H9 (cell line): ENCODE measurements around the gene TIGD1. TPM values are rescaled to one million over a fixed set of nuclear protein-coding genes. Genes with fewer than 3 reads are reported as not detected.
A peak's percentile ranks its signal among the peaks of the same experiment; 100 is the strongest.

ENCODE experiments used
- DNase-seq: peaks from one replicate; pipeline ENCODE4 v3.0.0-alpha.2; 2017
- H2AFZ ChIP-seq: one replicate; pipeline ENCODE4 v1.6.1; 2013; ENCODE audit warnings: mild to moderate bottlenecking, low read length, control low read depth, moderate library complexity
- H2AK5ac ChIP-seq: 2 replicates; pipeline ENCODE4 v1.6.1; 2013; ENCODE audit warnings: low read length, control low read depth, mixed read lengths; ENCODE audit not compliant: insufficient read length
- H2BK120ac ChIP-seq: one replicate; pipeline ENCODE4 v1.6.1; 2013; ENCODE audit warnings: low read depth, mild to moderate bottlenecking, low read length, control low read depth, inconsistent platforms; ENCODE audit not compliant: poor library complexity, severe bottlenecking
- H2BK12ac ChIP-seq: 2 replicates; pipeline ENCODE4 v1.6.1; 2013; ENCODE audit warnings: low read length, control low read depth, mixed read lengths, low read depth; ENCODE audit not compliant: insufficient read length
- H2BK15ac ChIP-seq: 2 replicates; pipeline ENCODE4 v1.6.1; 2013; ENCODE audit warnings: low read depth, low read length, control low read depth
- H2BK20ac ChIP-seq: one replicate; pipeline ENCODE4 v1.6.1; 2013; ENCODE audit warnings: low read depth, mild to moderate bottlenecking, low read length, control low read depth, inconsistent platforms; ENCODE audit not compliant: poor library complexity, severe bottlenecking
- H2BK5ac ChIP-seq: 2 replicates; pipeline ENCODE4 v1.6.1; 2013; ENCODE audit warnings: low read length, control low read depth, mixed read lengths; ENCODE audit not compliant: insufficient read length
- H3K14ac ChIP-seq: 2 replicates; pipeline ENCODE4 v1.6.1; 2013; ENCODE audit warnings: low read length, control low read depth; ENCODE audit not compliant: insufficient read depth
- H3K18ac ChIP-seq: 2 replicates; pipeline ENCODE4 v1.6.1; 2013; ENCODE audit warnings: low read depth, mild to moderate bottlenecking, mixed read lengths, low read length, control low read depth; ENCODE audit not compliant: insufficient read length
- H3K23ac ChIP-seq: 2 replicates; pipeline ENCODE4 v1.6.1; 2013; ENCODE audit warnings: low read length, control low read depth, mixed read lengths, low read depth; ENCODE audit not compliant: insufficient read length
- H3K23me2 ChIP-seq: 2 replicates; pipeline ENCODE4 v1.6.1; 2013; ENCODE audit warnings: low read depth, mild to moderate bottlenecking, mixed read lengths, low read length, control low read depth; ENCODE audit not compliant: insufficient read length, poor library complexity, severe bottlenecking
- H3K27ac ChIP-seq: 2 replicates; pipeline ENCODE4 v1.5.1; 2013; ENCODE audit warnings: low read length, control low read depth, mixed read lengths, low read depth; ENCODE audit not compliant: insufficient read length
- H3K27me3 ChIP-seq: 2 replicates; pipeline ENCODE4 v1.6.1; 2013; ENCODE audit warnings: low read length, control low read depth, inconsistent platforms; ENCODE audit not compliant: insufficient read depth
- H3K4ac ChIP-seq: 2 replicates; pipeline ENCODE4 v1.6.1; 2013; ENCODE audit warnings: low read depth, mild to moderate bottlenecking, control low read depth, inconsistent platforms, low read length, moderate library complexity
- H3K4me1 ChIP-seq: 2 replicates; pipeline ENCODE4 v1.6.1; 2013; ENCODE audit warnings: low read length, control low read depth, inconsistent platforms; ENCODE audit not compliant: insufficient read depth
- H3K4me2 ChIP-seq: 2 replicates; pipeline ENCODE4 v1.6.1; 2013; ENCODE audit warnings: low read length, control low read depth, mixed read lengths; ENCODE audit not compliant: insufficient read length, insufficient read depth
- H3K56ac ChIP-seq: 2 replicates; pipeline ENCODE4 v1.6.1; 2013; ENCODE audit warnings: low read depth, mild to moderate bottlenecking, mixed read lengths, low read length, control low read depth; ENCODE audit not compliant: insufficient read length
- H3K79me1 ChIP-seq: 2 replicates; pipeline ENCODE4 v1.6.1; 2013; ENCODE audit warnings: low read depth, mild to moderate bottlenecking, moderate library complexity, low read length, control low read depth, inconsistent platforms; ENCODE audit not compliant: insufficient read depth, poor library complexity, severe bottlenecking
- H3K79me2 ChIP-seq: 2 replicates; pipeline ENCODE4 v1.6.1; 2013; ENCODE audit warnings: low read length, control low read depth, inconsistent platforms; ENCODE audit not compliant: insufficient read depth
- H3K9ac ChIP-seq: 2 replicates; pipeline ENCODE4 v1.6.1; 2013; ENCODE audit warnings: low read length, control low read depth, mixed read lengths; ENCODE audit not compliant: insufficient read length; ENCODE audit errors: extremely low read depth
- H3K9me3 ChIP-seq: one replicate; pipeline ENCODE4 v1.6.1; 2013; ENCODE audit warnings: low read depth, low read length, inconsistent platforms; ENCODE audit not compliant: control insufficient read depth
- H3T11ph ChIP-seq: one replicate; pipeline ENCODE4 v1.6.1; 2013; ENCODE audit warnings: mild to moderate bottlenecking, low read length, control low read depth, inconsistent platforms
- H4K20me1 ChIP-seq: one replicate; pipeline ENCODE4 v1.6.1; 2013; ENCODE audit not compliant: control insufficient read depth, insufficient read length, insufficient read depth
- H4K5ac ChIP-seq: 2 replicates; pipeline ENCODE4 v1.6.1; 2013; ENCODE audit warnings: low read depth, mild to moderate bottlenecking, mixed read lengths, low read length, control low read depth; ENCODE audit not compliant: insufficient read length
- H4K8ac ChIP-seq: replicated peaks from 2 replicates; pipeline ENCODE4 v1.6.1; 2013; ENCODE audit warnings: low read length, control low read depth, mixed read lengths, low read depth; ENCODE audit not compliant: insufficient read length
- H4K91ac ChIP-seq: 2 replicates; pipeline ENCODE4 v1.6.1; 2013; ENCODE audit warnings: low read depth, mild to moderate bottlenecking, moderate library complexity, mixed read lengths, low read length, control low read depth; ENCODE audit not compliant: insufficient read length
- H3K27ac Mint-ChIP-seq, 3 experiments: 2 replicates in 2 of 3; 3 replicates in 1 of 3; pipeline ENCODE4 v1.8.0; 2020 to 2021; ENCODE audit warnings: mixed read lengths in 3 of 3, mild to moderate bottlenecking in 1 of 3, moderate library complexity in 1 of 3
- H3K27me3 Mint-ChIP-seq: 2 replicates; pipeline ENCODE4 v1.8.0; 2021; ENCODE audit warnings: low read depth, mild to moderate bottlenecking, moderate library complexity, mixed read lengths
- H3K36me3 Mint-ChIP-seq, 3 experiments: 2 replicates in 2 of 3; 3 replicates in 1 of 3; pipeline ENCODE4 v1.8.0; 2020 to 2021; ENCODE audit warnings: low read depth in 3 of 3, mixed read lengths in 3 of 3; ENCODE audit not compliant: insufficient read depth in 1 of 3
- H3K4me1 Mint-ChIP-seq, 2 experiments: 2 replicates each; pipeline ENCODE4 v1.8.0; 2020; ENCODE audit warnings: mixed read lengths in 2 of 2
- H3K4me3 Mint-ChIP-seq, 2 experiments: 2 replicates in 1 of 2; 3 replicates in 1 of 2; pipeline ENCODE4 v1.8.0; 2020 to 2021; ENCODE audit warnings: mild to moderate bottlenecking in 2 of 2, mixed read lengths in 2 of 2, moderate library complexity in 1 of 2
- H3K9me3 Mint-ChIP-seq, 2 experiments: 2 replicates in 1 of 2; 3 replicates in 1 of 2; pipeline ENCODE4 v1.8.0; 2020; ENCODE audit warnings: mild to moderate bottlenecking in 2 of 2, mixed read lengths in 2 of 2, moderate library complexity in 1 of 2
- WGBS: extraction: QIAGEN DNeasy Blood & Tissue Kit; methylation state at CpG from one replicate; pipeline ENCODE4 v1.1.7; 2013; ENCODE audit warnings: missing lambda C conversion rate, low lambda C conversion rate, mixed read lengths; ENCODE audit not compliant: insufficient read length; ENCODE audit errors: extremely low coverage; 5-methylcytosine and 5-hydroxymethylcytosine counted together
- total RNA-seq: library from RNA; stranded (reverse); gene quantifications from 2 replicates; pipeline ENCODE4 v1.2.1, GENCODE V29; 2021
- TF ChIP-seq, protein P1 (sequence below): fragments of 200-600 bp; sonication (generic); conservative IDR thresholded peaks from 3 replicates; pipeline ENCODE4 v1.8.0; 2021; ENCODE audit warnings: antibody characterized with exemption, mild to moderate bottlenecking

Gene TIGD1
- total RNA-seq, 1 experiment from 2014 or later: 6.3 TPM

DNA sequence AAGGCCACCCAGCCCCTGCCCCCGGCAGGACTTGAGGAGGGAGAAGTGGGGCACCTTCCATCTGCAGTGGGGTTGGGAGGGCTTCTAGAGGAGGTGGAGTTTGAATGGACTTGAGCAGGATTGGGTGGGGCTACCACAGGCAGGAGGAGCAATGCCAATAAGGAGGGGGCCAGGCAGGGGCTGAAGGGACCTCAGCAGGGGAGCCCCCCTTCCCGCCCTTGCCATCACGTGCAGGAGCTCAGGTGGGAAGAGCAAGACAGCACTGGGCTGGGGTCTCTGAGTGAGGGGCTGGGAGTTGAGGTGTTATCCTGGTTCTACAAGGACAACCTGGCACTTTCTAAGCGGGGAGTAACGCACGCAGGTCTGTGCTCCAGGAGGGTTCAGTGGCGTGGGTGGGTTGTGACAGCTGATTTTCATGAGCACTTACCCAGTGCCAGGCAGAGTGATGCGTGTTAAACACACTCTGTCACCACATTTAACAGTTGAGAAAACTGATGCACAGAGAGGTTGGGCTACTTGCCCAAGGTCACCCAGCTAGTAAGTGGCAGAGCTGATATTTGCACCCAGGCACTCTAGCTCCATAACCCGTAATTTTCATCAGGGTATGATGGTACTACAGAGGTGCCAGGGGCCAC lies 19.6 kb downstream of the TIGD1 start:
- no peak overlapping the region for H2AFZ ChIP-seq

More for the DNA sequence above, 19.6 kb downstream of the TIGD1 start:
- Histone ChIP-seq H4K8ac (no peak overlapping the region), H3T11ph (no peak overlapping the region), H2BK20ac (no peak overlapping the region), H2AK5ac (no peak overlapping the region), H3K18ac (no peak overlapping the region), H3K27ac (no peak overlapping the region), H3K9me3 (no peaks in the 10 kb centered on the region), H3K23me2 (no peaks in the 10 kb centered on the region), H3K23ac (no peak overlapping the region), H3K4me2 (no peak overlapping the region), H4K20me1 (no peaks in the 10 kb centered on the region), H3K9ac (no peak overlapping the region), H2BK5ac (no peak overlapping the region), H2BK15ac (no peak overlapping the region), H3K56ac (no peak overlapping the region), H2BK120ac (no peak overlapping the region), H3K79me2 (no peaks in the 10 kb centered on the region), H3K4me1 (no peaks in the 10 kb centered on the region), H2BK12ac (no peak overlapping the region), H3K27me3 (no peaks in the 10 kb centered on the region), H3K79me1 (no peaks in the 10 kb centered on the region), H3K4ac (no peak overlapping the region), H4K5ac (no peak overlapping the region), H4K91ac (no peak overlapping the region), H3K14ac (no peak overlapping the region)
- Mint-ChIP-seq H3K27ac (peak overlapping the region in 1 of 3 experiments; percentile 84; a peak in 1 of 7 replicates), H3K4me3 (peak overlapping the region in 1 of 2 experiments; percentile 50; a peak in 1 of 5 replicates), H3K27me3 (peaks cover 46% of the 10 kb centered on the region), H3K4me1 (peaks cover 13 to 27% of the 10 kb centered on the region in 2 experiments), H3K9me3 (no peaks in the 10 kb centered on the region), H3K36me3 (no peaks in the 10 kb centered on the region)
- WGBS: no CpG with 5 or more reads among the region's 9 CpGs
- no peak for DNase-seq
- TF ChIP-seq, protein P1, sequence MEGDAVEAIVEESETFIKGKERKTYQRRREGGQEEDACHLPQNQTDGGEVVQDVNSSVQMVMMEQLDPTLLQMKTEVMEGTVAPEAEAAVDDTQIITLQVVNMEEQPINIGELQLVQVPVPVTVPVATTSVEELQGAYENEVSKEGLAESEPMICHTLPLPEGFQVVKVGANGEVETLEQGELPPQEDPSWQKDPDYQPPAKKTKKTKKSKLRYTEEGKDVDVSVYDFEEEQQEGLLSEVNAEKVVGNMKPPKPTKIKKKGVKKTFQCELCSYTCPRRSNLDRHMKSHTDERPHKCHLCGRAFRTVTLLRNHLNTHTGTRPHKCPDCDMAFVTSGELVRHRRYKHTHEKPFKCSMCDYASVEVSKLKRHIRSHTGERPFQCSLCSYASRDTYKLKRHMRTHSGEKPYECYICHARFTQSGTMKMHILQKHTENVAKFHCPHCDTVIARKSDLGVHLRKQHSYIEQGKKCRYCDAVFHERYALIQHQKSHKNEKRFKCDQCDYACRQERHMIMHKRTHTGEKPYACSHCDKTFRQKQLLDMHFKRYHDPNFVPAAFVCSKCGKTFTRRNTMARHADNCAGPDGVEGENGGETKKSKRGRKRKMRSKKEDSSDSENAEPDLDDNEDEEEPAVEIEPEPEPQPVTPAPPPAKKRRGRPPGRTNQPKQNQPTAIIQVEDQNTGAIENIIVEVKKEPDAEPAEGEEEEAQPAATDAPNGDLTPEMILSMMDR: no peak
